ENCODE data around the gene IGSF6.
"Not testable (repeated sequence)": the region's sequence is repeated elsewhere in the genome, so short reads cannot be mapped to it uniquely, and the experiment has no call there.

Gene IGSF6

DNA sequence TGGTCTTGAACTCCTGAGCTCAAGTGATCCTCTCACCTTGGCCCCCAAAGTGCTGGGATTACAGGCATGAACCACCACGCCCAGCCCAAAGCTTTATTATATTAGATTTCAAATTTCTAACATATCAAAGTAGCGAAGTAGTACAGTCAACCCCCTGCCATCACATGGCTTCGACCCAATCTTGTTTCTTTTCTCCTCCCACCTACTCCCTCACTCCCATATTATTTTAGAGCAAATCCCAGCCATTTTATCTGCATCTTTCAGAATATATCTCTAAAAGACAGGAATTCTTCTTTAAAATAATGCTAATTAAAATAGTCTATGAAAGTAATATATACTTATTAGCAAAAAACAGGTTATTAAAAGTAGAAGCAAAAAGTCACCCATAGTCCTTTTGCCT, 893 bp downstream of the IGSF6 start:
- DNase-seq, result no peak

DNA sequence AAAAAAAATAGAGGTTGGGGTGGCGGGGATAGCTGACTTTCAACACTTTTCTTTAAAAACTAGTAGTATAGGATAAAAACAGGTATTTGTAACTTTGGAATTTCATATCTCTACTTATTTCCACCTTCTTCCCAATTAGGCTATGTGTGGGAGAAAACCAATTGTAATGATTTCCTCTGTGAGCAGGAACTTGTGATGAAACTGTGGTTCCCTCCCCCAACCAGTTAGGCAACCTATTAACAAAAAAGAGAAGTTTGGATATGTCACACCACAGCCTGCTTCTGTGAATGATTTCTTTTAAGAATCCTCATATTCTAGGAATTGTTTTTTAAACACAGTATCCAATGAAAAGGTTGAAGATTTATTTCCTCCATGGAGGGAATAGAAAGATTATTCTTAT, 1.9 kb downstream of the IGSF6 start:
- DNase-seq, result peak; percentile 90

DNA sequence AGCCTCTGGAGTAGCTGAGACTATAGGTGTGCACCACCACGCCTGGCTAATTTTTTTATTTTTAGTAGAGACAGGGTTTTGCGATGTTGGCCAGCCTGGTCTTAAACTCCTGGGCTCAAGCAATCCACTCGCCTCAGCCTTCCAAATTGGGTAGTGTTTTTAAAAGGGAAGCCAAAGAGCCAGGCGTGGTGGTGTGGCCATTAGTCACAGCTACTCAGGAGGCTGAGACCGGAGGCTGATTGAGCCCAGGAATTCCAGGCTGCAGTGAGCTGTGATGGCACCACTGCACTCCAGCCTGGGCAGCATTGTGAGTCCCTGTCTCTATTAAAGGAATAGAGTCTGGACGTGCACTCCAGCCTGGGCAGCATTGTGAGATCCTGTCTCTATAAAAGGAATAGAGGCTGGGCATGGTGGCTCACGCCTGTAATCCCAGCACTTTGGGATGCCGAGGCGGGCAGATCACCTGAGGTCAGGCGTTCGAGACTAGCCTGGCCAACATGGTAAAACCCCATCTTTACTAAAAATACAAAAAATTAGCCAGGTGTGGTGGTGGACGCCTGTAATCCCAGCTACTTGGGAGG, 2.5 kb downstream of the IGSF6 start:
- peak; percentile 63 for DNase-seq

DNA sequence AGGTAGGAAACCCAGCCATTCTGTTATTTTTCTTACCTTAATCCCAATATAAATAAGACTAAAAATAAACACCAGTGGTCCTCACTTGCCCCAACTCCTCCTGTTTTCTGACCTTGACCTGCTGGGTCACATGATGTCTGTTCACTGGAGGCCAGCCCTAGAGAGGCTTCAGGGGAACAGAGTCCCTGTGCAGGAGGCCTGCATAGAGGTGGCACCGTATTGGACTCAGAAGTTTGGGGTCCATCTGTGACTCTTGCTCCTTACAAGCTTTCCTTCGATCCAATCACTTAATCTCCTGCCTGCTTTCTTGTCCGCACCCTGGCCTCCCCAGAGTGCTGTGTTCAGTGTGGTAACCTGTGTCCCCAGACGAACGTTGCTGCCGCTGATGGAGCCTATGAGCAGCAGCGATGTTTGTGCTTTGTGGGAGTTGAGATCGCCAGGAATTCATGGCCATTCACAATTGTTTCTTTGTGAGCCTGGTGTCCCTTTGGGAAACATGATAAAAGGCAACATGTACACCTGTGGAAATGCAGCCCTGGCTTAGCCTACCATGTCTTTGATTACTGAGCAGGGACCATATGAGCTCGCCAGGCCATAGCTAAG, 4.7 kb downstream of the IGSF6 start:
- no peak for DNase-seq

DNA sequence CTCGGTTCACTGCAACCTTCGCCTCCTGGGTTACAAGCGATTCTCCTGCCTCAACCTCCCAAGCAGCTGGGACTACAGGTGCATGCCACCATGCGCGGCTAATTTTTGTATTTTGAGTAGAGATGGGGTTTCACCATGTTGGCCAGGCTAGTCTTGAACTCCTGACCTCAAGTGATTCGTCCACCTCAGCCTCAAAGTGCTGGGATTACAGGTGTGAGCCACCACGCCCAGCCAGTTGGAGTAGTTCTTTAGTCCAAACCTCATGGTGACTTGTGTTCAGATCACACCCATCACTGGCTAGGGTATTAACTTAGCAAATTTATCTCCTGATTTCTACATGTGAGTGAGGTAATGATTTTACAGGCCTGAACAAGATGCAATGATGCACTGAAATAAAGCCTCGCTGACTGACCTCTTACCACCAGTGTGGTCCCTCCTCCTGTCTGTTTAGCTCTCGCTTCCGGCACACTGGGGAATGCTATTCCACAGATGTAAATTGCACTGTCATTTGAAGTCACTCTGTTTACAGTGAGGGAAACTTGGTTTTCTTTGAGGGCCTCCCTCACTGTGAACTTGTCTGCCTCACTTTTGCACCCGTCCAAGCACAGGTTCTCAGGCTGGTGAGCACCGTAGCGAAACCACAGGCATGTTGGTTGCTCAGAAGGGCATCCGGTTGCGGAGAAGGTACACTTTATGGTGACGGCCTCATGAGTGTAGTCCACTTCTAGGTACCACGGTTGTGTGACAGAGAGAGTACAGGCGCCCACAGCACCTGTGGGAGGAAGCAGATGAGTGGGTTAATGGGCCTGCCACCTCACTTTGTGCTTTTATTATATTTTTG, 5.5 kb downstream of the IGSF6 start:
- no peak for DNase-seq

DNA sequence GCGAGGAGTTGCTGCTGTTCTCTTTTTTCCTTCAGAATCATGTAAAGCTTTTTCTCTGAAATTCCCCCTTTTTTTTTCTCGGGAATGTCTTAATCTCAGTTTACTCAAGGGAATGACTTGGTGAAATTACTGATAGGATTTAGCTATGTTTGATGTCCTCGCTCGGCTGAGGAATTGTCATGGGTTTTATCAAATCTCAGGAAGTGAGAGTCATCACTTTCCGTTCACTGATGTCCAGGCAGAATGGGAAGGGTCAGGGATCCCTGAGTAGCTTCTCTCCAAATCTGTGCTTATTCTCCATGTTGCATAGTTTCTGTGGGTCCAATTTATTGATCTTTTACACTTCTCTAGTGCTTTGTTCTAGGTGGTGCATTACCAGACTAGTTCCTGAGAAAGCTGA, 6.3 kb downstream of the IGSF6 start:
- DNase-seq, result peak; percentile 72

DNA sequence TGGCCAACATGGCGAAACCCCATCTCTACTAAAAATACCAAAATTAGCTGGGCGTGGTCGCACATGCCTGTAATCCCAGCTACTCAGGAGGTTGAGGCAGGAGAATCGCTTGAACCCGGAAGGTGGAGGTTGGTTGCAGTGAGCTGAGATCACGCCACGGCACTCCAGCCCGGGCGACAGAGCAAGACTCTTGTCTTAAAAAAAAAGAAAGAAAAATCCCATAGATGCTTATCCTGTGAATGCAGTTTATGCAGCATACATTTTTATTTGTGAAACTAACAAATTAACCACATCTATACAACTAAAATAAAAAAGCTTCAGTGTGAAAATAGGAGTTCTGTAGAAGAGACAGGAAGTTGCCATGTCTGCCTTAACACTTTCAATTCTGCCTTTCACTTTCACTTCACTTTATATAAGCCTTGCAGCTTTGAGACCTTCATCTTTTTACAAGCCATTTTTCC, 7.1 kb downstream of the IGSF6 start:
- DNase-seq, result peak; percentile 84

DNA sequence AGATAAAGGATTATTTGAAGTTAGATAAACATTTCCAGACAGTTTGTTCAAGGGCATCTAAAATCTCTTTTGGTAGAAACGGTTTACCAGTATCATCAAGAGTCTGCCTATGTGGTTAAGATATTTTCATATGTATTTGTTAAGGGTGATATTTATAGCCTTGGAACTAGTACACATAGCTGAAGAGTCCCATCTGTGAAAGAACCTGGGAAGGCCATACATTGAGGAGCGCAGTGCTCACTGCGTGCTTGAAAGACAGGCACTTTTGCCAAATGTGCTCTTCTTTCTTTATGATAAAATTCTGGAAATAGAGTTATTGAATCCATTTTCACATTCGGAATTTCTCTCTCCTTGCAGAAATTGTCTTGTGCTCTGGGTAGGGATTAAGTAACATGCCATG, 7.7 kb downstream of the IGSF6 start:
- DNase-seq, result no peak

DNA sequence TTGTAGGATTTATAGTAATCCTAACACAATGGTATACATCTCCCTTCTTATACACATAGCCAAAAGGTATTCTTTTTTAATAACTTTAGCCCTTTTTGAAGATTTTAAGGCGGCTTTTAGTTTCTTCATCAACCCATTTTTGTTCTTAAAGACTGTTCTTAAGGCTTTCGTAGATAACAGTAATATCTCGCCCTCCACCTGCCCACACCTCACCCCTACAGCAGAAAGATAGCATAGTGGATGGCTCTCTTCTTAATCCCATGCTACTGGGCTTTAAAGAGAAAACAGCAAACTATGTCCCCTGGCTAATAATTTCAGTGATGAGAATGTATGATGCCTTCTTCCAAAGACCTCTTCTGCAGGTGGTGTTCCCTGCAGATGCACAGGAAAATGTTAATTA, 8.6 kb downstream of the IGSF6 start:
- no peak for DNase-seq

DNA sequence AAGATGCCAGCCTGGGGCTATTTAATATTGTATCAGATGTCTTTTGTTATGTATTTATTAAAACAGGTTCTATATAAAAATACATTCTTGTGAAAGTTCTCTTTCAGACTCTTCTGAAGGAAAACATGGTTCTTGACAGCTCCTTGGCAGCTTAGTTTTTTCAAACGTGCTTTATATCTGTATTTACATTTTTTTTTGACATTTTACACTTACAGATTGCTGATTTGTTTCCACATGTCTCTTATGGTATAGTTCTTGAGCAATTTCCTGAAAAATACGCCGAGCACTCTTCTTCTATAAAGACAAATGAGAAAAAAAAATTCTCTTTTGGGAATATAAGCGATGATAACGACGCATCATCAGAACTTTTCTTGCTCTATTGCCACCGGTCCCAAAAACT, 9.5 kb downstream of the IGSF6 start:
- no peak for DNase-seq

DNA sequence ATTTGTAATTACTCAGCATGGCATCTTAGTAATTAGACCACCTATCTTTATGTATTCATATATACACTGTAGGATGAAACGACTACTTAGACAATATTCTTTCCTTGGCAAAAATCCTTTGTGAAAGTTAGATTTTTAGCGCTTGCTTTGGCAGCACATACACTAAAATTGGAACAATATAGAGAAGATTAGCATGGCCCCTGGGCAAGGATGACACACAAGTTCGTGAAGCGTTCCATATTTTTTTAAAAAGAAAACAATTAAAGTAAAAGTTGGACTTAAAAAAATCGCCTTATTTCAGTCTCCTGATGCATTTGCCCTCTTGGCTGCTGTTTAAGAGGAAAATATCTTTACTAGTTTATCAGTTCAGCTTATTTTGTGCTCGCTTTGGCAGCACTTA, 10.5 kb downstream of the IGSF6 start:
- DNase-seq, result no peak

DNA sequence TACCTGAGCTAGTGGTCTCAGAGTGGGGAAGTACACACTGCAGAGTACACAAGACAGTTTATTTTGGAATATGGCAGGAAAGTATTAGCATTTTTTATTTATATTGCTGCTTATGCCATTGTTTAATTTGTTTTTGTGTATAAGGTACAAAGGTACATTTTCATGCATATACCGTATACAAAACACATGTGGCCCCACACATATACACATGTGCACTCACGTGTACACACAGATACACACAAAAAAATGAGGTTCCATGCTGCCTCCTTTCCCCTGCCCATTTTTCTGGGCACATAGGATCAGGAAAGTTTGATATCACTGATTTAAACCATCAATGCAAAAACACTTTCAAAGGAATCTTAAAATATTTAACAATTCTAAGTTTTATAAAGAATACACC, 12.9 kb downstream of the IGSF6 start:
- no peak for DNase-seq

DNA sequence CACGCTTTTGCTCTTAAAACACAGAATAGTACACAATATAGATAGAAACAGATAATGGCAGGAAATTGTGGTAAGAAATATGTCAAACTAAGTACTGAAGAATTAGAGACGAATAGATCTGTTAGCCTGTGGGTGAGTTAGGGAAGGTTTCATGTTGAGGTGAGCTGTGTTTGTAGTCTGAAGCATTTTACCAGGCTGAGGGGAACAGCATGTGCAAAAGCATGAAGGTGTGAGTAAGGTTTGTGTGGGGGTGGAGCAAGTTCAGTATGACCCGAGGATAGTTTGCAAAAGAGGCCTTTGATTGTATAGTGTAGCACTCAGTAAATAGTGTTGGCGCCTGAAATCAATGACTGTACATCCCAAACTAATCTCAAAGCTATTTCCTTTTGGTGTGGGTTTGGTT, 13.8 kb downstream of the IGSF6 start:
- no peak for DNase-seq

DNA sequence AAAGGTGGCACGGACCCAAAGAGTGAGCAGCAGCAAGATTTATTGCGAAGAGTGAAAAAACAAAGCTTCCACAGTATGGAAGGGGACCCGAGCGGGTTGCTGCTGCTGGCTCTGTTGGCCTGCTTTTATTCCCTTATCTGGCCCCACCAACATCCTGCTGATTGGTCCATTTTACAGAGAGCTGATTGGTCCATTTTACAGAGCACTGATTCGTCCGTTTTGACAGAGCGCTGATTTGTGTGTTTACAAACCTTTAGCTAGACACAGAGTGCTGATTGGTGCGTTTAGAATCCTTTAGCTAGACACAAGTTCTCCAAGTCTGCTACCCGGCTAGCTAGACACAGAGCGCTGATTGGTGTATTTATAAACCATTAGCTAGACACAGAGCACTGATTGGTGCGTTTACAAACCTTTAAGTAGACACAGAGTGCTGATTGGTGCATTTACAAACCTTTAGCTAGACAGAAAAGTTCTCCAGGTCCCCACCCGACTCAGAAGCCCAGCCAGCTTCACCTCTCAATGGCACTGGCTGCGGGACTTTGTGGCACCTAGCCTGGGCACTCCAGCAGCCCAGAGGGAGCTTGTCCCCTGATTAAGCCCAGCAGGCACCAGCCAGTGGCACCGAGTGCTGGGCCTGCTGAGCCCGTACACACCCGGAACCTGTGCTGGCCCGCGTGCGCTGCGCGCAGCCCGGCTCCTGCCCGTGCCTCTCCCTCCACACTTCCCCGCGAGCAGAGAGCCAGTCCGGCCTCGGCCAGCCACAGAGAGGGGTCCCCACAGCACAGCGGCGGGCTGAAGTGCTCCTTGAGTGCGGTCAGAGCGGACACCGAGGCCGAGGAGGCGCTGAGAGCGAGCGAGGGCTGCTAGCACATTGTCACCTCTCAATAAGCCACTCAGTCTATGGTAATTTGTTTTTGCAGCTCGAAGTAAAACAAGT, 15.1 kb downstream of the IGSF6 start:
- DNase-seq, result no peak

DNA sequence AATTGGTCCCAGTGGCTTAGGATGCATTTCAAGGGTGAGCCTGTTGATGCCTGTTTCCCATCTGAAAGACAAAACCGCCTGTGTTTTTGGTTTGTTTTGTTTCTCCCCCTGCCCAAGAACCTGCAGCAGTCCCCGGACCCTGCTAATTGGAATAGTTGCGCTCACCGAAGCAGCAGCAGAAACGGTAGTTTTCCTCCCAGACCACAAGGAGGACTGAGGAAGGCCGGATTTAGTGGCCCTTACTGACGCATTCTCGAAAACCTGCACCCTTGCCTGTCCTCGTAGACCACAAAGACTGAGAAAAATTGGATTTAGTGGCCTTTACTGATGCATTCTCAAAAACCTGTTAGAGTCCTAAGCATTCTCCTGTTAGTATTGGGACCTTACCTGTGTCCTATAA, 16.7 kb downstream of the IGSF6 start:
- not testable (repeated sequence) for DNase-seq

DNA sequence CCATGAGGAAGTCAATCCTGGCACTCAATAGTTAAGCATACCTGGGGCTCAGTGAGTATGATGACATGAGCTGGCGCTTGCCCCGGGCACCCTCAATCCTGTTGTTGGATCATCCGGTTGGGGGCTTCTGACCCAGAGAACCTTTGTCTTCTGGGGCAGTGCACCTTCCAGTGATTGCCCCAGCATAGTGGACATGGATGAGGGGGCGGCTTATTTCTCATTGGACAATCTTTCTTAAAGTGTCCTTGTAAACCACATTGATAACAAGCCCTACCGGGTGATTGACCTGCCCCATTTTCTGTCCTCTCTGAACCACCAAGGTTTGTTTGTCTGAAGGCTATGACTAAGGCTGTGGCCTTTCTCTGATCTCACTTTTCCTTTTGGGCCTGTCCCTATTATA, 18.2 kb downstream of the IGSF6 start:
- DNase-seq, result no peak

DNA sequence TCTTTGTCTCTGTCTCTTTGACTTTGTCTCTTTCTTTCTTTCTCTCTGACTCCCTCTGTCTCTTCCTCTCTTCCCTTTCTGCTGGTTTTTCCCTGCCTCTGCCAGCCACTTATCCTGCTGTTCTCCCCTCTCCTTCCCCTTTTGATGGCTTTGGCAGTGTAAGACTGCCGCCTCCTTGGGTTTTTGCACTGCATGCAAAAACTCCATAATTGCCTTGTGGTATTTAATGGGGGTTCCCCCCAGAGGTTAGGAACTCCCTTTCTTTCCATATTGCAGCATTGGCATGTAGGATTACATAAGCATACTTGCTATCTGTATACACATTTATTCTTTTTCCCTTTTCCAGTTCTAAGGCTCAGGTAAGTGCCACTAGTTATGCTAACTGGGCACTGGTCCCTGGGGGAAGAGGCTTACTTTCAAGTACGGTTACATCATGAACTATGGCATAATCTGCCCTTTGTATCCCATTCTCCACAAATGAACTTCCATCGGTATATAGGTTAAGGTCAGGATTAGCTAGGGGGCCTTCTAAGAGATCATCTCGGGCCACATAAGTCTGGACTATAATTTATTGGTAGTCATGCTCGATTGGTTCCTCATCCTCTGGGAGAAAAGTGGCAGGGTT, 20.3 kb downstream of the IGSF6 start:
- peak; percentile 87 for DNase-seq

DNA sequence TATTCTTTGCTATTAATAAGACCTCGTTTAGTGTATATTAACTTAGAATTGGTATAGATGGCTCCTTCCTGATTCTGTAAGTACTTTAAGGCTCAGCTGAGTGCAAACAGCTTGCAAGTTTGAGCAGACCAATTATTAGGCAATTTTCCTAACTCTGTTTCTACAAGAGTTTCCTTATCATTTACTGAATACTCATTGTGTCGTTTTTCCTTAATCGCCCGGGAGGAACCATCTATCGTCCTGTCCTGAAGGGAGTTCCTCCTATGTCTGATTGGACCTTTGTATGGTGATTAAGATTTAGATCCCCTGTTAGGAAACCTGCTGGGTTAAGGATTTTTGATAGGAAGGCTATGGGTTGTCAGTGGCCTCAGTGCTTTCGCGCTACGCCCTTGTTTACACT, 21.0 kb downstream of the IGSF6 start:
- DNase-seq, result peak; percentile 54

DNA sequence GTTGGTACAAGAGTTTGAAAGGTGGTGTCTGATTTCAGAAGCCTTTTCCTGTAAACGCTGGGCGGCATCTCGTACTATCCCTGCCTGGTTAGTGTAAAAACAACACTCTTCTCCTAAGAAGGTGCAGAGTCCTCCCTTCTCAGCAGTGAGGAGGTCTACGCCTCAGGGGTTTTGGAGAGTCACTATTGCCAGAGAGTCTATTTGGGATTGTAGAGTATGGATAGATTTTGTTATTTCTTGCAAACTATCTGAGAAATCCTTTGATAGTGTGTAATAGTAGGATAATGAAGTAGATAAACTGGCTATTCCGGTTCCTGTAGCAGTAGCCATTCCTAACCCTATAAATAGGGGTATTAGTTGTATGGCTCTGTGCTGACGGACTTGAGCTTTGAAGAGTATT, 21.5 kb downstream of the IGSF6 start:
- DNase-seq, result not testable (repeated sequence)

DNA sequence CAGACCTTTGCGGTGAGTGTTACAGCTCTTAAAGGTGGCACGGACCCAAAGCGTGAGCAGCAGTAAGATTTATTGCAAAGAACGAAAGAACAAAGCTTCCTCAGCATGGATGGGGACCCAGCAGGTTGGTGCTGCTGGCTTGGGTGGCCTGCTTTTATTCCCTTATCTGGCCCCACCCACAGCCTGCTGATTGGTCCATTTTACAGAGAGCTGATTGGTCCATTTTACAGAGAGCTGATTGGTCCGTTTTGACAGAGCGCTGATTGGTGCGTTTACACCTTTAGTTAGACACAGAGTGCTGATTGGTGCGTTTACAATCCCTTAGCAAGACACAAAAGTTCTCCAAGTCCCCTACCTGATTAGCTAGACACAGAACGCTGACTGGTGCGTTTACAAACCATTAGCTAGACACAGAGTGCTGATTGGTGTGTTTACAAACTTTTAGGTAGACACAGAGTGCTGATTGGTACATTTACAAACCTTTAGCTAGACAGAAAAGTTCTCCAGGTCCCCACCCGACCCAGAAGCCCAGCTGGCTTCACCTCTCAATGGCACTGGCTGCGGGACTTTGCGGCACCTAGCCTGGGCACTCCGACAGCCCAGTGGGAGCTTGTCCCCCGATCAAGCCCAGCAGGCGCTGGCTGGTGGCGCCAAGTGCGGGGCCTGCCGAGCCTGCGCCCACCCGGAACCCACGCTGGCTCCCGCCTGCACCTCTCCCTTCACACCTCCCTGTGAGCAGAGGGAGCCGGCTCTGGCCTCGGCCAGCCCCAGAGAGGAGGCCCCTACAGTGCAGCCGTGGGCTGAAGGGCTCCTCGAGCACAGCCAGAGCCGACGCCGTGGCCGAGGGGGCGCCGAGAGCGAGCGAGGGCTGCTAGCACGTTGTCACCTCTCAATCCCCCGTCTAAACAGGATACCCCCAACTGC, 22.5 kb downstream of the IGSF6 start:
- DNase-seq, result not testable (repeated sequence)

DNA sequence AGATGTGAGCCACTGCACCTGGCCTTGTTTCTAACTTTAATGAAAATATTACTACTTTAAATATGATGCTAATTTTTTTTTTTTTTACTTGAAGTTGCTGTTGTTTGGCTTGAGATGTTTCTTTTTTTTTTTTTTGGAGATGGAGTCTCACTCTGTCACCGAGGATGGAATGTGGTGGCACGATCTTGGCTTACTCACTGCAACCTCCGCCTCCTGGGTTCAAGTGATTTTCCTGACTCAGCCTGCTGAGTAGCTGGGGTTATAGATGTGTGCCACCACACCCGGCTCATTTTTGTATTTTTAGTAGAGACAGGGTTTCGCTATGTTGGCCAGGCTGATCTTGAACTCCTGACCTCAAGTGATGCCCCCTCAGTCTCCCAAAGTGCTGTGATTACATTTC, 23.6 kb downstream of the IGSF6 start:
- DNase-seq, result no peak

Measured in suppressor macrophage treated with lipopolysaccharide for 4 hours (primary cell).